Activated T-helper 1 cell treated with anti-CD3 and anti-CD28 coated beads, Interleukin-12 subunit alpha, Interleukin-12 subunit beta, Interleukin-2, Interleukin-4 antibody, amounts not matched to agents 30 ng/mL and 10 ng/mL and 1 ng/mL, durations not matched to agents 14 hours and 24 hours and 36 hours (primary cell): ENCODE data around the gene RNF115. TPM values are rescaled to one million over a fixed set of nuclear protein-coding genes. Genes with fewer than 3 reads are reported as not detected.

ENCODE experiments used
- DNase-seq: peaks from one replicate; pipeline ENCODE4 v3.0.0; 2021; ENCODE audit warnings: low spot score
- H3K27ac Mint-ChIP-seq: one replicate; pipeline ENCODE4 v1.8.0; 2021; ENCODE audit warnings: mild to moderate bottlenecking, mixed read lengths
- H3K27me3 Mint-ChIP-seq: one replicate; pipeline ENCODE4 v1.8.0; 2022; ENCODE audit warnings: mild to moderate bottlenecking, moderate library complexity, mixed read lengths; ENCODE audit not compliant: insufficient read depth
- H3K36me3 Mint-ChIP-seq: one replicate; pipeline ENCODE4 v1.8.0; 2021; ENCODE audit warnings: low read depth, mixed read lengths
- H3K4me1 Mint-ChIP-seq: one replicate; pipeline ENCODE4 v1.8.0; 2021; ENCODE audit warnings: low read depth, mixed read lengths
- H3K4me3 Mint-ChIP-seq: one replicate; pipeline ENCODE4 v1.8.0; 2021; ENCODE audit warnings: mild to moderate bottlenecking, moderate library complexity, mixed read lengths
- H3K9me3 Mint-ChIP-seq: one replicate; pipeline ENCODE4 v1.8.0; 2021; ENCODE audit warnings: mixed read lengths
- intact Hi-C: fragments of 100-400 bp; cut with micrococcal nuclease; formaldehyde crosslinking; loops from one replicate; pipeline ENCODE4 v1.15.1; 2024
- total RNA-seq: library from RNA; stranded (reverse); gene quantifications from 2 replicates; pipeline ENCODE4 v1.2.3, GENCODE V29; 2022

RNF115 gene
- total RNA-seq, 1 donor from 2014 or later, result 18.8 TPM

- H3K4me3 Mint-ChIP-seq, result peak overlapping the region; percentile 40
- peak overlapping the region; percentile 5 for H3K27ac Mint-ChIP-seq
These were observed 133.0 kb downstream of the RNF115 start for GRCh38 chr1:145690587-145691558.

GRCh38 chr1:145689922-145690321 lies 134.0 kb downstream of the RNF115 start:
- Mint-ChIP-seq H3K36me3 (peaks cover 4% of the 10 kb centered on the region), H3K9me3 (no peaks in the 10 kb centered on the region), H3K4me1 (peaks cover 23% of the 10 kb centered on the region), H3K27me3 (peaks cover 3% of the 10 kb centered on the region), H3K4me3 (peak overlapping the region; percentile 40), H3K27ac (peak overlapping the region; percentile 58)
- intact Hi-C loops, result no loop called here
- DNase-seq, result no peak

More at GRCh38 chr1:145690587-145691558, 133.0 kb downstream of the RNF115 start:
- peaks cover 2% of the 10 kb centered on the region for H3K36me3 Mint-ChIP-seq
- H3K4me1 Mint-ChIP-seq, result peaks cover 23% of the 10 kb centered on the region
- peak; percentile 55 for DNase-seq
- intact Hi-C loops, result no loop called here
- H3K27me3 Mint-ChIP-seq, result peaks cover 3% of the 10 kb centered on the region
- H3K9me3 Mint-ChIP-seq, result no peaks in the 10 kb centered on the region

- no peak for DNase-seq
- no peak overlapping the region for H3K27ac Mint-ChIP-seq
- intact Hi-C loops, result no loop called here
These were observed 135.0 kb downstream of the RNF115 start for GRCh38 chr1:145688924-145689323.

More at GRCh38 chr1:145688924-145689323, 135.0 kb downstream of the RNF115 start:
- Mint-ChIP-seq H3K9me3 (no peaks in the 10 kb centered on the region), H3K4me1 (peaks cover 23% of the 10 kb centered on the region), H3K36me3 (peaks cover 4% of the 10 kb centered on the region), H3K27me3 (peaks cover 3% of the 10 kb centered on the region), H3K4me3 (no peak overlapping the region)

Other genes with a start within 250 kb of the RNF115 start
- 36.6 and 38.0 TPM in 2 replicates for gene GPR89A, start 216.1 kb downstream of the RNF115 start, total RNA-seq
- 0.18 TPM in 1 of 2 replicates, not detected in the other for gene PDZK1, start 116.7 kb downstream of the RNF115 start, total RNA-seq
- gene CD160, start 104.6 kb downstream of the RNF115 start, total RNA-seq, result 0.27 TPM in 1 of 2 replicates, not detected in the other
- 44.5 and 47.2 TPM in 2 replicates for gene POLR3C, start 105 bp upstream of the RNF115 start, total RNA-seq
- 3.0 TPM in 2 replicates for gene NUDT17, start 21.5 kb upstream of the RNF115 start, total RNA-seq
- gene PIAS3, start 35.0 kb upstream of the RNF115 start, total RNA-seq, result 16.9 and 17.0 TPM in 2 replicates
- 0.37 and 0.52 TPM in 2 replicates for gene ANKRD35, start 61.8 kb upstream of the RNF115 start, total RNA-seq
- 1.9 TPM in 2 replicates for gene ITGA10, start 86.0 kb upstream of the RNF115 start, total RNA-seq
- 30.6 and 31.2 TPM in 2 replicates for gene PEX11B, start 94.6 kb upstream of the RNF115 start, total RNA-seq
- gene RBM8A, start 103.4 kb upstream of the RNF115 start, total RNA-seq, result 331 and 354 TPM in 2 replicates
- 30.3 and 32.2 TPM in 2 replicates for gene LIX1L, start 133.9 kb upstream of the RNF115 start, total RNA-seq
- 4.8 and 5.1 TPM in 2 replicates for gene ANKRD34A, start 140.5 kb upstream of the RNF115 start, total RNA-seq
- gene POLR3GL, start 140.6 kb upstream of the RNF115 start, total RNA-seq, result 10.6 and 11.6 TPM in 2 replicates
- gene TXNIP, start 172.5 kb upstream of the RNF115 start, total RNA-seq, result 107 and 108 TPM in 2 replicates
- not detected in 2 replicates for gene HJV, start 197.6 kb upstream of the RNF115 start, total RNA-seq